Astrocyte of the spinal cord (primary cell): ENCODE data around the gene KCNK6.

Experiments
- DNase-seq: peaks from one replicate; pipeline ENCODE4 v3.0.0; 2011; ENCODE audit warnings: low read depth, low spot score
- H3K4me3 ChIP-seq: 2 replicates; pipeline ENCODE4 v1.5.1; 2011; ENCODE audit warnings: low read depth, mild to moderate bottlenecking, low read length, moderate library complexity
- in situ Hi-C: cut with HindIII; loops from 2 replicates; pipeline ENCODE4 v1.10.0; 2017; ENCODE audit warnings: low sequenced_read_pairs
- TF ChIP-seq, protein P1 (sequence below): IDR thresholded peaks from 2 replicates; pipeline ENCODE4 v1.5.1; 2012; ENCODE audit warnings: low read depth, mild to moderate bottlenecking, low read length, inconsistent platforms

The KCNK6 gene

DNA sequence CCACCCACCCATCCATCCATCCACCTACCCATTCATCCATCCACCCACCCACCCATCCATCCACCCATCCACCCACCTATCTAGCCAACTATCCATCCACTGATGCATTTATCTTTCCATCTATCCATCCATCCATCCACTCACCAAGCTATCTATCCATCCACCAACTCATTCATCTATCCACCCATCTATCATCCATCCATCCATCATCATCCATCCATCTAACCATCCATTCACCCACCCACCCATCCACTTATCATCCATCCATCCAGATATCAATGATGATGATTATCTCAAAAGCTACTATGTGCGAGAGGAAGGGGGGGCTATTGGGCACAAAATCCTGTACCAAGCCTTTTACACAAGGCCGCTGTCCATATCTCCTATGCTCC, 9.4 kb upstream of the KCNK6 start:
- in situ Hi-C loops: no loop called here
- TF ChIP-seq, protein P1, sequence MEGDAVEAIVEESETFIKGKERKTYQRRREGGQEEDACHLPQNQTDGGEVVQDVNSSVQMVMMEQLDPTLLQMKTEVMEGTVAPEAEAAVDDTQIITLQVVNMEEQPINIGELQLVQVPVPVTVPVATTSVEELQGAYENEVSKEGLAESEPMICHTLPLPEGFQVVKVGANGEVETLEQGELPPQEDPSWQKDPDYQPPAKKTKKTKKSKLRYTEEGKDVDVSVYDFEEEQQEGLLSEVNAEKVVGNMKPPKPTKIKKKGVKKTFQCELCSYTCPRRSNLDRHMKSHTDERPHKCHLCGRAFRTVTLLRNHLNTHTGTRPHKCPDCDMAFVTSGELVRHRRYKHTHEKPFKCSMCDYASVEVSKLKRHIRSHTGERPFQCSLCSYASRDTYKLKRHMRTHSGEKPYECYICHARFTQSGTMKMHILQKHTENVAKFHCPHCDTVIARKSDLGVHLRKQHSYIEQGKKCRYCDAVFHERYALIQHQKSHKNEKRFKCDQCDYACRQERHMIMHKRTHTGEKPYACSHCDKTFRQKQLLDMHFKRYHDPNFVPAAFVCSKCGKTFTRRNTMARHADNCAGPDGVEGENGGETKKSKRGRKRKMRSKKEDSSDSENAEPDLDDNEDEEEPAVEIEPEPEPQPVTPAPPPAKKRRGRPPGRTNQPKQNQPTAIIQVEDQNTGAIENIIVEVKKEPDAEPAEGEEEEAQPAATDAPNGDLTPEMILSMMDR: no peak
- DNase-seq: no peak
- H3K4me3 ChIP-seq: no peak overlapping the region

DNA sequence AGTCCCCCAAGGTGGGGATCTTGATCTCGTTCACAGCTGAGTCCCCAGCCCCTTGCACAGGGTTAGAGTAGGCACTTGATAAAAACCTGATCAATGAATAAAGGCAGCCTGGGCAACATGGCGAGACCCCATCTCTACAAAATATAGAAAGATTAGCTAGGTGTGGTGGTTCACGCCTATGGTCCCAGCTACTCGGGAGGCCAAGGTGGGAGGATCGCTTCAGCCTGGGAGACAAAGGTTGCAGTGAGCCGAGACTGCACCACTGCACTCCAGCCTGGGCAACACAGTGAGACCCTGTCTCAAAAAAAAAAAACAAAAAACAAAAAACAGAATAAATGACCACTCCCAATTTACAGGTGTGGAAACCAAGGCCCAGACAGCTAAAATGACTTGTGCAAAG, 8.7 kb upstream of the KCNK6 start:
- in situ Hi-C loops: no loop called here
- TF ChIP-seq, protein P1: no peak
- no peak for DNase-seq
- H3K4me3 ChIP-seq: no peak overlapping the region

DNA sequence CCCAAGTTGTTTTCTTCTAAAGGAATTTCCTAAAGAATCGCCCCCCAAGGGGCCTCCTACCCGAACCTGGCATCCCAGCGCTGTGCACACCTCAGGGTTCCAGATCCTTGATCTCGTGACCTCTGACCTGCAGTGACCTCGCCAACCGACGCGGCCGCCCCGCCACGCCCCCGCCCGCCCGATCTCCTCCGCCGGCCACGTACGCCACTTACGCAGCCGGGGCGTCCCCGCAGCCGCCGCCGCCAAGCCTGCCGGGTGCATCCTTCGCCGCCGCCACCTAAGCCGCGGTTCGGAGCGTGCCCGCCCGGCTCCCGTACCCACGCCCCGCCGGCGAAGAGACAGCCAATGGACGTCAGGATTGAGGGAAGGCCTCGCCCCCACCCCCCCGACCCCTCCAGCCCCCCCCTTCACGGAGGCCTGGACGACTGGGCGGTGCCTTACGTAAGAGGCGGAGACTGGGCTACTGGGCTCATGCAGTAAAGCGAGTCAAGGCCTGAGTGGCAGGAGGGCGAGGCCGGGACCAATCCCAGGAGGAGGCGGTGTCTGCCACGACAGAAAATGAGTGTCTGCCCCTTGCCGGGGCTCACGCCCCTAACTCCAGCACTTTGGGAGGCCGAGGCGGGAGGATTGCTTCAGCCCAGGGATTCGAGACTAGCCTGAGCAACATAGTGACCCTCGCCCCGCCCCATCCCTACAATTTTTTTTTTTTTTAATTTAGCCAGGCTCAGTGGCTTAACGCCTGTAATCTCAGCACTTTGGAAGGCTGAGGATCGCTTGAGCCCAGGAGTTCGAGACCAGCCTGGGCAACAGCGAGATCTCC, 3.8 kb upstream of the KCNK6 start, which contains the start of gene YIF1B:
YIF1B (minus strand) TSS at position 291 of the 820 bp plus-strand sequence; CDS start at position 261, 30 bp downstream.
- TF ChIP-seq, protein P1: no peak

DNA sequence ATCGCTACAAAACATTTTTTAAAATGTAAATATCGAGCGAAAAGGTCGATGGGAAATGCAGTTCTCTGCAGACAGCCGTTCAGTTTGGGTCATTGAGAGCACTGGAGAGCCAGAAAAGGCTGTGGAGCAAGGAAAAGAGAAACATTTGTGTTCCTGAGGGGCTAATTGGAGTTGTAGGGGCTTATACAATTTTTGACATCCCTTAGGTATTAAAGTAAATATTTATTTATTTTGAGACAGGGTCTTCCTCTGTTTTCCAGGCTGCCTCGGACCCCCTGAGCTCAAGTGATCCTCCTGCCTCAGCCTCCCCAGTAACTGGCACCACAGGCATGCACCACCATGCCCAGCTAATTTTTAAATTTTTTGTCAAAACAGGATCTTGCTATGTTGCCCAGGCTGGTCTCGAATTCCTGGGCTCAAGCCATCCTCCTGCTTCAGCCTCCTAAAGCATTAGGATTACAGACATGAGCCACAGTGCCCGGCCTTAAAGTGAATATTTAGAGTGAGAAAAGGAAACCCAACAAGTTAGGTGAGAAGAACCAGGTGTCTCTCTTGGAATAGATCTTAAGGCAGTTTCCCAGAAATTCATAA, 3.1 kb upstream of the KCNK6 start:
- peak overlapping the region; percentile 37 for H3K4me3 ChIP-seq
- DNase-seq: no peak
- in situ Hi-C loops: no loop called here
- TF ChIP-seq, protein P1: no peak

More for the DNA sequence above, 3.8 kb upstream of the KCNK6 start, which contains the start of gene YIF1B:
- peak within 1 kb of the TSS; percentile 60 for H3K4me3 ChIP-seq
- in situ Hi-C loops: no loop called here
- DNase-seq: peak; percentile 97

DNA sequence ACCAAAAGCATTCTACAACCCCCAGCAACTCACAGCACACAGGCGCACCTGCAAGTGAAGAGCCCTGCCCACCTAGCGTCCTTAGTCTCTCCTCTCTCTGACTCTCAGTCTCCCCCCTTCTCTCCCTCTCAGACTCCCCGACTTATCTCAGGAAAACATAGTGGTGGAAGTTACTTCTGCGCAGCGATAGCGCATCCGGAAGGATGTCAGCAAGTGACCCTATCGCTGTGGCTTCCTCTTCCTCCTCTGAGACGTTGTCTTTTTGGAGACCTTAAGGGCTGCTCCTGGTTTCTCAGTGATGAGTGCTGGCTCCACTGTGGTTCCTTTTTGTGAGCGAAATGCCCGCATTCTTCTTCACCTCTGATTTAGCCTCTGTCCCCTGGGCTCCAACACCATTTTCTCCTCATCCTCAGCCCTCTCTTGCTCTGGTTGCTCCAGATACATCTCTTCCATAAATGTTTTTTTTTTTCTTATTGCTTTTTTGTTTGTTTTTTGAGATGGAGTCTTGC, 2.5 kb upstream of the KCNK6 start:
- no peak overlapping the region for H3K4me3 ChIP-seq
- TF ChIP-seq, protein P1: no peak
- in situ Hi-C loops: no loop called here

DNA sequence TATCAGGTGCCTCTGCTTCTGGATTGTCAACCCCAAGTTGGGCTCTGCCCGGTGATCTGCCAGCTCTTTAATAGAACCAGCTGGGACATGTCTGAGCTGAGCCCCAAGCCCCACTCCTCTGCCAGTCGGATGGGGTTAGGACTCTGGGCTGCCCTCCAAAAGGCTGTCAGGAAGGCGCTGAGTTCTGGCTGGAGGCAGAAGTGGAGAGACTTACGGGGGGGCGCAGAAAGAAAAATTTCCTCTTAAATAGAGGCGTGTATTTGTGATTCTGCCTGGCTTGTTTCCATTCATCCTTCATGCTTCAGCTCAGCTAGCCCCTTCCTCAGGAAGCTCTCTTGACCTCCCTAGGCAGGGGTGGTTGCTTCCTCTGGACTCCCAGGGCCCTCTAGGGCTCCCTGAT, 985 bp upstream of the KCNK6 start:
- H3K4me3 ChIP-seq: no peak overlapping the region
- TF ChIP-seq, protein P1: no peak
- no peak for DNase-seq
- in situ Hi-C loops: no loop called here

More for the DNA sequence above, 2.5 kb upstream of the KCNK6 start:
- no peak for DNase-seq
